Measurements from ENCODE around the gene MAP3K2.

Gene MAP3K2

DNA sequence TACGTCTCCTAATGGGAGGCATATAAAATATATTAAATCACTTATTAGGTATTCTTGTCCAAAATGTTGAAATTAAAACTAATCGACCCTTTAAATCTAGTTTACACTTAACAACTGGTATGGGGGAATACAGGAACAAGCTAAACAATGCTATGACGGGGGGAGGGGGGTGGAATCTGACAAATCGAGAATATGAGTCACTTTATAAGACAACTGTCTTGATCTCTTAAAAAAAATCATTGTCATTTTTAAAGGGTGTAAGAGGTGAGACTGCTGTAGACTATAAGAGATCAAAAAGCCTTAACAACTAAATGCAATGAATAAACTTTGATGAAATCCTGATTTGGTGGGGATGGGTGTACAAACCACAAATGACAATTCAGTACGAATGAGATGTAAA is 6.0 kb downstream of the MAP3K2 start:
- Histone ChIP-seq H3K36me3 (ENCODE audit: control insufficient read depth in 2 of 2, insufficient read depth in 2 of 2, low read length in 2 of 2) (no peaks in the 10 kb centered on the region), H3K27me3 (ENCODE audit: control insufficient read depth in 2 of 2, insufficient read depth in 2 of 2, low read length in 2 of 2) (no peaks in the 10 kb centered on the region), H3K4me3 (ENCODE audit: low read length in 2 of 2) (no peak overlapping the region), H3K9ac (ENCODE audit: low read depth in 1 of 2, low read length in 2 of 2) (no peak overlapping the region), H3K27ac (ENCODE audit: low read depth in 2 of 2, low read length in 2 of 2) (no peak overlapping the region), H3K9me3 (ENCODE audit: control insufficient read depth in 2 of 2, low read length in 2 of 2) (no peaks in the 10 kb centered on the region), H3K4me1 (ENCODE audit: control insufficient read depth in 2 of 2, insufficient read depth in 2 of 2, low read length in 2 of 2) (peaks cover 3 to 9% of the 10 kb centered on the region in 2 donors)

DNA sequence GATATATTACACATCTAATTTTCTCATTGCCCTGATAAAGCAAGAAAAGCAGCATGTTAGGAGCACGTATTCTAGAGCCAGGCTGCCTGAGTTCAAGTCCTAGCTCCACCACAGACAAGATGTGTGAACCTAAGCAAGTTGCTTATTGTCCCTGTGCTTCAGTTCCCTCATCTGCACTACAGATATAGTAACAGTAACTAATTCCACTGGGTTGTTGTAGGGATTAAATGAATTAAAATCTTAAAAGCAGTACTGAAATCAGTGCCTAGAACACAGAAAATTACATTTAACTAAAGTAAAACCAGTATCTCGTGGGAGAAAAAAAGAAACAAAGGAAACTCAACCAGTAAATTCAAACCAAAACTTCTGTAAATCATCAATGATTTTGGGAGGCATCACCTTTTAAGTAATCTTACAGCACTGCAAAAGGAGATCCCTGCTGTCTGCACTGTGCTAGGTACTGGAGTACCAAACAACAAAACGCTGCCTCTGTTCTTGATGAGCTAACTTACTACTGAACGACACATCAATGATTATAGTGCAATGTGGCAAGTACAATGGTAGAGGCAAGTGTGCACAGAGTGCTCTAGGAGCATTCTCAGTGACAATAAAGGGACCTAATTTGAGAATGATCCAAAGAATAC is 7.9 kb downstream of the MAP3K2 start:
- peaks cover 0 to 2% of the 10 kb centered on the region in 2 donors for H3K9me3 ChIP-seq (ENCODE audit: control insufficient read depth in 2 of 2, low read length in 2 of 2)
- no peaks in the 10 kb centered on the region for H3K4me1 ChIP-seq (ENCODE audit: control insufficient read depth in 2 of 2, insufficient read depth in 2 of 2, low read length in 2 of 2)
- no peak overlapping the region for H3K27ac ChIP-seq (ENCODE audit: low read depth in 2 of 2, low read length in 2 of 2)
- H3K4me3 ChIP-seq (ENCODE audit: low read length in 2 of 2), result no peak overlapping the region
- no peak overlapping the region for H3K9ac ChIP-seq (ENCODE audit: low read depth in 1 of 2, low read length in 2 of 2)
- peaks cover 0 to 3% of the 10 kb centered on the region in 2 donors for H3K36me3 ChIP-seq (ENCODE audit: control insufficient read depth in 2 of 2, insufficient read depth in 2 of 2, low read length in 2 of 2)
- no peaks in the 10 kb centered on the region for H3K27me3 ChIP-seq (ENCODE audit: control insufficient read depth in 2 of 2, insufficient read depth in 2 of 2, low read length in 2 of 2)

DNA sequence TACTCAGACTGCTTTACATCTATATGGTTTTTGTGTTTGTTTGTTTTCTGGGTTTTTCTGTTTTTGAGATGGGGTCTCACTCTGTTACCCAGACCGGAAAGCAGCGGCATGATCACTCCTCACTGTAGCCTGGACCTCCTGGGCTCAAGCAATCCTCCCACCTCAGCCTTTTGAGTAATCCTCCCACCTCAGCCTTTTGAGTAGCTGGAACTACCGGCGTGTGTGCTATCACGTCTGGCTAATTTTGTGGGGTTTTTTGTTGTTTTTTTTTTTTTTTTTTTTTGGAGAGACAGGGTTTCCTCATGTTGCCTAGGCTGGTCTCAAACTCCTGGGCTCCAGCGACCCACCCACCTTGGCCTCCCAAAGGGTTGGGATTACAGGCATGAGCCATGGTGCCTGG is 9.1 kb downstream of the MAP3K2 start:
- Histone ChIP-seq H3K9ac (ENCODE audit: low read depth in 1 of 2, low read length in 2 of 2) (no peak overlapping the region), H3K9me3 (ENCODE audit: control insufficient read depth in 2 of 2, low read length in 2 of 2) (peaks cover 0 to 2% of the 10 kb centered on the region in 2 donors), H3K4me3 (ENCODE audit: low read length in 2 of 2) (no peak overlapping the region), H3K4me1 (ENCODE audit: control insufficient read depth in 2 of 2, insufficient read depth in 2 of 2, low read length in 2 of 2) (no peaks in the 10 kb centered on the region), H3K27ac (ENCODE audit: low read depth in 2 of 2, low read length in 2 of 2) (no peak overlapping the region), H3K27me3 (ENCODE audit: control insufficient read depth in 2 of 2, insufficient read depth in 2 of 2, low read length in 2 of 2) (no peaks in the 10 kb centered on the region), H3K36me3 (ENCODE audit: control insufficient read depth in 2 of 2, insufficient read depth in 2 of 2, low read length in 2 of 2) (peaks cover 0 to 3% of the 10 kb centered on the region in 2 donors)

DNA sequence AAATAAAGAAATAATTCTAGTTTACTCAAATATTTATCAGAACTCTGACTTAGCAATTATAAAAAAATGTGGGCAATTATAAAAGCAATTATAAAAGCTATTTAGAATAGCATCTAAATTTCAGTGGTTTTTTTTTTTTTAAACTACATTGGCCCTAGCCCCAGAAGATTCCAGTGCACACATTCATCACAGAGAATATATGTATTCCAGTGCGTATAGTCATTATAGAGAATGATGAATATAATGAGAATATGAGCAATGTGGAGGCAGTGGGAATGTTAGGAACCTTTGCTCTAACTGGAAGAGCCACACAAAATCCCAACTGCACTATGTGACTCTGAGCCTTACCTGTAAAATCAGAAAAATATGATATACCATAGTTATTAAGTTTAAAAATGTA is 10.5 kb downstream of the MAP3K2 start:
- no peaks in the 10 kb centered on the region for H3K4me1 ChIP-seq (ENCODE audit: control insufficient read depth in 2 of 2, insufficient read depth in 2 of 2, low read length in 2 of 2)
- peaks cover 0 to 3% of the 10 kb centered on the region in 2 donors for H3K36me3 ChIP-seq (ENCODE audit: control insufficient read depth in 2 of 2, insufficient read depth in 2 of 2, low read length in 2 of 2)
- H3K9me3 ChIP-seq (ENCODE audit: control insufficient read depth in 2 of 2, low read length in 2 of 2), result peaks cover 0 to 2% of the 10 kb centered on the region in 2 donors
- H3K27me3 ChIP-seq (ENCODE audit: control insufficient read depth in 2 of 2, insufficient read depth in 2 of 2, low read length in 2 of 2), result no peaks in the 10 kb centered on the region
- no peak overlapping the region for H3K9ac ChIP-seq (ENCODE audit: low read depth in 1 of 2, low read length in 2 of 2)
- H3K4me3 ChIP-seq (ENCODE audit: low read length in 2 of 2), result no peak overlapping the region
- H3K27ac ChIP-seq (ENCODE audit: low read depth in 2 of 2, low read length in 2 of 2), result no peak overlapping the region

DNA sequence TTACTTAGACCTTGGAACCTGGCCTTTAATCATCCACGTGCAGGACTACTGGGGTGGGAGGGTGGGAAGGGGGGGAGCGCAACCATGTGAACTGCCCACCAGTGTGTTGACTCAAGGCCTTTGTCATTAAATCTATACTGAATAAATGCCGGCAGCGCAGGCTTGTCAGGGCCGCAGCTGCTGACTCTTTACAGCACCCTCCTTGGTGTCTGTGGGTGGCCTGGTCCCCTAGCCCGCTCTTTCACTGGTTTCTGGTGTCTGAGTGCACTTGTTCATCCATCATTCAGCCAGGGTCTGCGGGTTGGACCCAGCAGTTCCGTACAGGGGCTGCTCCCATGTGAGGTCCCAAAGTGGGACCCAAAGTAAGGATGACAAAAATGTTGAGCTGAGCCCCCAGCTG is 11.5 kb downstream of the MAP3K2 start:
- peaks cover 0 to 3% of the 10 kb centered on the region in 2 donors for H3K36me3 ChIP-seq (ENCODE audit: control insufficient read depth in 2 of 2, insufficient read depth in 2 of 2, low read length in 2 of 2)
- peaks cover 0 to 2% of the 10 kb centered on the region in 2 donors for H3K9me3 ChIP-seq (ENCODE audit: control insufficient read depth in 2 of 2, low read length in 2 of 2)
- no peak overlapping the region for H3K4me3 ChIP-seq (ENCODE audit: low read length in 2 of 2)
- H3K27ac ChIP-seq (ENCODE audit: low read depth in 2 of 2, low read length in 2 of 2), result no peak overlapping the region
- H3K27me3 ChIP-seq (ENCODE audit: control insufficient read depth in 2 of 2, insufficient read depth in 2 of 2, low read length in 2 of 2), result no peaks in the 10 kb centered on the region
- no peaks in the 10 kb centered on the region for H3K4me1 ChIP-seq (ENCODE audit: control insufficient read depth in 2 of 2, insufficient read depth in 2 of 2, low read length in 2 of 2)
- H3K9ac ChIP-seq (ENCODE audit: low read depth in 1 of 2, low read length in 2 of 2), result no peak overlapping the region

DNA sequence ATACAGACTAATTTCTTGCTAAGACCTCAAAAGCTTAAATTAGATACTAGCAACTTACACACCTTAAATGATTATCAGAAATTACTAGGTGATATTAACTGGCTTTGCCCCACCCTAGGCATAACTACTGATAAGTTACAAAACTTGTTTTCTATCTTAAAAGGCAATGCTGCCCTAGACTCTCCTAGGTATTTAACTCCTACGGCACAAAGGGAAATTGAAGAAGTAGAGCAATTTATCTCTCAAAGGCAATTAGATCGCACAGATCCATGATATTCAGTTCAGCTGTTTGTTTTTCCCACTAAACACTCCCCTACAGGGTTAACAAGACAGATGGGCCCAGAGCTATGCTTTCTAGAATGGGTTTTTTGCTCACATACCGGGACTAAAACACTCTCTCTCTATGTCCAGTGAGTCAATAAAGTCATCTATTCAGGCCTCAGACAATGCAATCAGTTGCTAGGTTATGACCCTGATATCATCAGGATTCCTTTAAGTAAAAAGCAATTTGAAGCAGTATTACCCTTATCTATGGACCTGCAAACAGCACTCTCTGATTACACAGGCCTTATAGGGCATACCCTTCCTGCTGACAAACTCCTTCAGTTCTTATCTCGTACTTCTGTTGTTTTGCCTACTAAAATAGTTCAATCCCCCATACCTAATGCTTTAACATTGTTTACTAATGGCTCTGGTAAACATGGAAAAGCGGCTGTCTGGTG is 14.3 kb downstream of the MAP3K2 start:
- H3K36me3 ChIP-seq (ENCODE audit: control insufficient read depth in 2 of 2, insufficient read depth in 2 of 2, low read length in 2 of 2), result peaks cover 0 to 3% of the 10 kb centered on the region in 2 donors
- no peak overlapping the region for H3K27ac ChIP-seq (ENCODE audit: low read depth in 2 of 2, low read length in 2 of 2)
- H3K4me3 ChIP-seq (ENCODE audit: low read length in 2 of 2), result no peak overlapping the region
- no peaks in the 10 kb centered on the region for H3K27me3 ChIP-seq (ENCODE audit: control insufficient read depth in 2 of 2, insufficient read depth in 2 of 2, low read length in 2 of 2)
- no peaks in the 10 kb centered on the region for H3K4me1 ChIP-seq (ENCODE audit: control insufficient read depth in 2 of 2, insufficient read depth in 2 of 2, low read length in 2 of 2)
- no peak overlapping the region for H3K9ac ChIP-seq (ENCODE audit: low read depth in 1 of 2, low read length in 2 of 2)
- H3K9me3 ChIP-seq (ENCODE audit: control insufficient read depth in 2 of 2, low read length in 2 of 2), result peaks cover 0 to 2% of the 10 kb centered on the region in 2 donors

DNA sequence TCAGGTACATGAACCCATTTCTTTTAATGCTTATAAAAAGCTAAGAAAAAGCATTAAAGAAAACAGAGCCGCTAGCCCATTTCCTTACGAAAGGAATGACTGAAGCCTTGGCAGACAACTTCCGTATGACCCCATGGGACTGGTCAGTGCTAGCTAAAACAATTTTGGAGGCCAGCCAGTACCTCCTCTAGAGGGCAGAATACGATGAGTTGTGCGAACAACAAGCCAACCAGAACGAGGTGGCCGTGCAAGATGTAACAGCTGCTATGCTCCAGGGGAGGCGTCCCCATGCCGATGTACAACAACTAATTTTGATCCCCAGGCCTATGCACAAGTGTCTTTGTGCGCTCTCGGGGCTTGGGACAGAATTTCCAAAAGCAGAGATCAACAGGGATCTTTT is 16.7 kb downstream of the MAP3K2 start:
- no peak overlapping the region for H3K27ac ChIP-seq (ENCODE audit: low read depth in 2 of 2, low read length in 2 of 2)
- no peaks in the 10 kb centered on the region for H3K36me3 ChIP-seq (ENCODE audit: control insufficient read depth in 2 of 2, insufficient read depth in 2 of 2, low read length in 2 of 2)
- H3K9me3 ChIP-seq (ENCODE audit: control insufficient read depth in 2 of 2, low read length in 2 of 2), result no peaks in the 10 kb centered on the region
- no peak overlapping the region for H3K9ac ChIP-seq (ENCODE audit: low read depth in 1 of 2, low read length in 2 of 2)
- H3K27me3 ChIP-seq (ENCODE audit: control insufficient read depth in 2 of 2, insufficient read depth in 2 of 2, low read length in 2 of 2), result no peaks in the 10 kb centered on the region
- H3K4me1 ChIP-seq (ENCODE audit: control insufficient read depth in 2 of 2, insufficient read depth in 2 of 2, low read length in 2 of 2), result no peaks in the 10 kb centered on the region
- no peak overlapping the region for H3K4me3 ChIP-seq (ENCODE audit: low read length in 2 of 2)

DNA sequence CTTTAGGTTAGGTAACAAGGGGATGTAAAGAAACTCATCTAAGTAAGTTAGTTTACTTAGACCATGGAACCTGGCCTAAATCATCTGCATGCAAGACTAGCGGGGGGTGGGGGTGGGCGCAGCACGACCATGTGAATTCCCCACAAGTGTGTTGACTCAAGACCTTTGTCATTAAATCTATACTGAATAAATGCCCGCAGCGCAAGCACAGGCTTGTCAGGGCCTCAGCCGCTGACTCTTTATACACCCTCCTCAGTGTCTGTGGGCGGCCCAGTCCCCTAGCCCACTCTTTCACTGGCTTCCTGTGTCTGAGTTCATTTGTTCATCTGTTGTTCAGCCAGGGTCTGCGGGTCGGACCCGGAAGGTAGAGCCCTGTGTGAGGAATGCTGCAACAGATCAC is 17.8 kb downstream of the MAP3K2 start:
- Histone ChIP-seq H3K27me3 (ENCODE audit: control insufficient read depth in 2 of 2, insufficient read depth in 2 of 2, low read length in 2 of 2) (no peaks in the 10 kb centered on the region), H3K4me1 (ENCODE audit: control insufficient read depth in 2 of 2, insufficient read depth in 2 of 2, low read length in 2 of 2) (no peaks in the 10 kb centered on the region)

DNA sequence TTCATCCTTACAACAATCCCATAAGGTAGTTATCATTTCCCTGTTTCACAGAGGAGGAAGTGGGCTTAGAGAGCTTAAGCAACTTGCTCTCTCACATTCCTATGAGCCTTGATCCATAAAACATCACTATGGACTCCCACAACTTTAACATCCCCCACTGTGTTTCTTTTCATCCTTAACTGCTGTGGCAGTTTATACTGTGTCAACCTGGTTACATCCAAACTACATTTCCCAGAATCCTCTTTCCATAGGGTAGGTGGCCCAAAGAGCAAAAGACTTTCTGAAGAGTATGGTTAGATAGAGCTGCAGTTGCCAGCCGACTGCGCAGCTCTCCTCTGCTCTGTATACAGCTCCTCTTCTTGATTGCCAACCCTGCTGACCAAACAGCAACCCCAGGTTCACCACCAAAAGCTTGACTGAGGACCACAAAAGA is 22.5 kb downstream of the MAP3K2 start:
- peaks cover under 1 to 2% of the 10 kb centered on the region in 2 donors for H3K4me1 ChIP-seq (ENCODE audit: control insufficient read depth in 2 of 2, insufficient read depth in 2 of 2, low read length in 2 of 2)
- no peak overlapping the region for H3K4me3 ChIP-seq (ENCODE audit: low read length in 2 of 2)
- H3K27ac ChIP-seq (ENCODE audit: low read depth in 2 of 2, low read length in 2 of 2), result no peak overlapping the region
- H3K27me3 ChIP-seq (ENCODE audit: control insufficient read depth in 2 of 2, insufficient read depth in 2 of 2, low read length in 2 of 2), result no peaks in the 10 kb centered on the region
- no peaks in the 10 kb centered on the region for H3K9me3 ChIP-seq (ENCODE audit: control insufficient read depth in 2 of 2, low read length in 2 of 2)
- no peaks in the 10 kb centered on the region for H3K36me3 ChIP-seq (ENCODE audit: control insufficient read depth in 2 of 2, insufficient read depth in 2 of 2, low read length in 2 of 2)
- H3K9ac ChIP-seq (ENCODE audit: low read depth in 1 of 2, low read length in 2 of 2), result no peak overlapping the region

More for the DNA sequence above, 17.8 kb downstream of the MAP3K2 start:
- H3K36me3 ChIP-seq (ENCODE audit: control insufficient read depth in 2 of 2, insufficient read depth in 2 of 2, low read length in 2 of 2), result no peaks in the 10 kb centered on the region
- H3K9me3 ChIP-seq (ENCODE audit: control insufficient read depth in 2 of 2, low read length in 2 of 2), result no peaks in the 10 kb centered on the region
- H3K4me3 ChIP-seq (ENCODE audit: low read length in 2 of 2), result no peak overlapping the region
- H3K9ac ChIP-seq (ENCODE audit: low read depth in 1 of 2, low read length in 2 of 2), result no peak overlapping the region
- H3K27ac ChIP-seq (ENCODE audit: low read depth in 2 of 2, low read length in 2 of 2), result no peak overlapping the region

DNA sequence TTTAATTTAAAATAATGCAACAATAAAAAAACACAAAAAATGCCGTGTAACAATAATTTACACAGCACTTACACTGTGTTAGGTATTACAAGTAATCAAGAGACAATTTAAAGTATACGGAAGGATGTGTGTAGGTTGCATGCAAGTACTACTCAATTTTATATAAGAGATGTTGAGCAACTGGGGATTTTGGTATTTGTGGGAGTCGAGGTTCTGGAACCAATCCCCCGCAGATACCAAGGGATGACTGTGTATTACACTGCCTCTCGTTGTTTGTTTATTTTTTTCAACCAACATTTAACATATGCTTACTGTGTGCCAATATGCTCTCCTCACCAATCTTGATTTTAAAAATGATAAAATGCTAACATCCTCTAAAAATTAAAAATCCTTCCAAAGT is 24.8 kb downstream of the MAP3K2 start:
- Histone ChIP-seq H3K27ac (ENCODE audit: low read depth in 2 of 2, low read length in 2 of 2) (no peak overlapping the region), H3K4me1 (ENCODE audit: control insufficient read depth in 2 of 2, insufficient read depth in 2 of 2, low read length in 2 of 2) (peaks cover 2 to 4% of the 10 kb centered on the region in 2 donors), H3K9ac (ENCODE audit: low read depth in 1 of 2, low read length in 2 of 2) (no peak overlapping the region), H3K36me3 (ENCODE audit: control insufficient read depth in 2 of 2, insufficient read depth in 2 of 2, low read length in 2 of 2) (no peaks in the 10 kb centered on the region), H3K9me3 (ENCODE audit: control insufficient read depth in 2 of 2, low read length in 2 of 2) (no peaks in the 10 kb centered on the region), H3K27me3 (ENCODE audit: control insufficient read depth in 2 of 2, insufficient read depth in 2 of 2, low read length in 2 of 2) (no peaks in the 10 kb centered on the region), H3K4me3 (ENCODE audit: low read length in 2 of 2) (no peak overlapping the region)

Data from mucosa of rectum (tissue), 2 donors.